Transverse colon (tissue), 4 donors: Measurements from ENCODE around the gene SV2A. TPM values are rescaled to one million over a fixed set of nuclear protein-coding genes. Genes with fewer than 3 reads are reported as not detected.

Experiments
- DNase-seq: peaks from one replicate; pipeline ENCODE4 v3.0.0-alpha.2; 2019
- H3K27ac ChIP-seq, 4 donors: fragments of 200-600 bp; sonication (generic); 2 replicates each; pipeline ENCODE4 v1.5.1; 2016 to 2018; ENCODE audit warnings: inconsistent platforms in 4 of 4
- H3K27me3 ChIP-seq: fragments of 200-600 bp; sonication (generic); 2 replicates; pipeline ENCODE4 v1.5.1; 2017; ENCODE audit warnings: inconsistent platforms
- H3K36me3 ChIP-seq, 4 donors: fragments of 200-600 bp; sonication (generic); 2 replicates each; pipeline ENCODE4 v1.5.1; 2017 to 2019; ENCODE audit warnings: inconsistent platforms in 4 of 4
- H3K4me1 ChIP-seq, 4 donors: fragments of 200-600 bp; sonication (generic); 2 replicates each; pipeline ENCODE4 v1.5.1; 2017 to 2020; ENCODE audit warnings: inconsistent platforms in 4 of 4
- H3K4me3 ChIP-seq, 4 donors: fragments of 200-600 bp; sonication (generic); 1 replicate in 1 of 4; 2 replicates in 3 of 4; pipeline versions ENCODE4 v1.5.1 to v1.6.1; 2017 to 2019; ENCODE audit warnings: inconsistent platforms in 4 of 4
- H3K9me3 ChIP-seq, 2 donors: fragments of 200-600 bp; sonication (generic); 2 replicates each; pipeline ENCODE4 v1.5.1; 2017 to 2019; ENCODE audit warnings: inconsistent platforms in 2 of 2
- CTCF ChIP-seq, 5 experiments: fragments of 200-600 bp in 3 of 5; fragments of 450-650 bp in 2 of 5; sonication (generic) in 3 of 5; IDR thresholded peaks; 1 replicate in 2 of 5; 2 replicates in 3 of 5; pipeline ENCODE4 v1.5.1; 2016 to 2017; ENCODE audit warnings: antibody characterized with exemption in 5 of 5, inconsistent platforms in 3 of 5, mild to moderate bottlenecking in 2 of 5, moderate library complexity in 1 of 5
- EP300 ChIP-seq: sonication (generic); formaldehyde crosslinking; IDR thresholded peaks from one replicate; pipeline ENCODE4 v1.6.1; 2017; ENCODE audit warnings: antibody characterized with exemption, low read depth
- POLR2A ChIP-seq: fragments of 450-650 bp; IDR thresholded peaks from one replicate; pipeline ENCODE4 v1.6.1; 2016; ENCODE audit warnings: antibody characterized with exemption, mild to moderate bottlenecking, moderate library complexity
- POLR2AphosphoS5 ChIP-seq, 3 donors: sonication (generic); formaldehyde crosslinking; IDR thresholded peaks; one replicate each; pipeline ENCODE4 v1.6.1; 2016; ENCODE audit warnings: antibody characterized with exemption in 3 of 3
- WGBS, 2 donors: methylation state at CpG; one replicate each; pipeline ENCODE4 v1.1.5; 2018; ENCODE audit warnings: low coverage in 1 of 2; 5-methylcytosine and 5-hydroxymethylcytosine counted together
- in situ Hi-C, 4 donors: fragments of 200-750 bp; cut with MboI; loops; one replicate each; pipeline versions ENCODE4 v1.15.0 to v1.15.1; 2017; ENCODE audit warnings: low sequenced_read_pairs in 3 of 4, low pct_ligation_motif_present in 1 of 4, low pct_unique_long_range_greater_than_20kb in 1 of 4
- intact Hi-C: fragments of 100-400 bp; cut with DNase I; formaldehyde crosslinking; loops from one replicate; pipeline ENCODE4 v1.15.1; 2023; ENCODE audit warnings: low total_unique reads
- total RNA-seq, 4 donors: library from RNA; depleted of rRNA; stranded (reverse); fragments of >200 nt; gene quantifications; one replicate each; pipeline ENCODE4 v1.1.0, GENCODE V29; 2016

The SV2A gene
- total RNA-seq, 4 donors from 2014 or later, result 0.40 to 2.5 (median 1.5) TPM

- Histone ChIP-seq H3K4me1 (peaks cover 20 to 62% (median 34%) of the 10 kb centered on the region in 4 donors), H3K27me3 (no peaks in the 10 kb centered on the region), H3K4me3 (peak overlapping the region in 1 of 4 donors; percentile 98), H3K36me3 (peaks cover 0 to 58% (median 26%) of the 10 kb centered on the region in 4 donors), H3K27ac (no peak overlapping the region), H3K9me3 (no peaks in the 10 kb centered on the region)
- no peak for DNase-seq
- in situ Hi-C loops, result no loop called here
- 94% methylated on average over 9 of the region's 9 CpGs; no CpG with 5 or more reads in 1 of the 2 donors for WGBS, 2 donors
- TF ChIP-seq CTCF (IDR thresholded peaks at IDR 0.05), result no peak
- no peak for TF ChIP-seq POLR2AphosphoS5 (IDR thresholded peaks at IDR 0.05)
- no peak for TF ChIP-seq POLR2A
- TF ChIP-seq EP300, result no peak
- intact Hi-C loops, result loop anchor here (5.0 kb wide), 1 partner anchor 34 kb away; no protein-coding TSS in a partner anchor
These were observed 8.7 kb upstream of the SV2A start for GRCh38 chr1:149926296-149926695.

- Histone ChIP-seq H3K4me1 (peaks cover 20 to 57% (median 30%) of the 10 kb centered on the region in 4 donors), H3K36me3 (peaks cover 0 to 56% (median 26%) of the 10 kb centered on the region in 4 donors), H3K9me3 (no peaks in the 10 kb centered on the region), H3K27me3 (no peaks in the 10 kb centered on the region), H3K27ac (no peak overlapping the region), H3K4me3 (no peak overlapping the region)
- no peak for DNase-seq
- no peak for TF ChIP-seq CTCF (IDR thresholded peaks at IDR 0.05)
- no peak for TF ChIP-seq EP300
- no peak for TF ChIP-seq POLR2AphosphoS5 (IDR thresholded peaks at IDR 0.05)
- TF ChIP-seq POLR2A, result no peak
- in situ Hi-C loops (no loop called here), intact Hi-C loops (loop anchor here (5.0 kb wide), 1 partner anchor 33 kb away; no protein-coding TSS in a partner anchor)
- WGBS, 2 donors, result 89% methylated on average over 2 of the region's 2 CpGs; no CpG with 5 or more reads in 1 of the 2 donors
These were observed 8.1 kb upstream of the SV2A start for GRCh38 chr1:149925751-149926150.

GRCh38 chr1:149925345-149925744 lies 7.7 kb upstream of the SV2A start:
- in situ Hi-C loops (no loop called here), intact Hi-C loops (loop anchor here (5.0 kb wide), 1 partner anchor 33 kb away; no protein-coding TSS in a partner anchor)
- peaks cover 20 to 53% (median 28%) of the 10 kb centered on the region in 4 donors for H3K4me1 ChIP-seq
- DNase-seq, result no peak
- WGBS, 2 donors, result 80 to 82% methylated on average over 3 of the region's 3 CpGs
- no peaks in the 10 kb centered on the region for H3K27me3 ChIP-seq
- H3K4me3 ChIP-seq, result no peak overlapping the region
- peaks cover 0 to 52% (median 24%) of the 10 kb centered on the region in 4 donors for H3K36me3 ChIP-seq
- TF ChIP-seq CTCF (IDR thresholded peaks at IDR 0.05), result no peak
- no peaks in the 10 kb centered on the region for H3K9me3 ChIP-seq
- no peak overlapping the region for H3K27ac ChIP-seq

- H3K9me3 ChIP-seq, result no peaks in the 10 kb centered on the region
- peaks cover 0 to 45% (median 22%) of the 10 kb centered on the region in 4 donors for H3K36me3 ChIP-seq
- intact Hi-C loops (no loop called here), in situ Hi-C loops (no loop called here)
- peaks cover 19 to 36% (median 25%) of the 10 kb centered on the region in 4 donors for H3K4me1 ChIP-seq
- H3K4me3 ChIP-seq, result no peak overlapping the region
- WGBS, 2 donors, result 91% methylated on average over 7 to 10 of the region's 10 CpGs
- no peak for DNase-seq
- H3K27ac ChIP-seq, result no peak overlapping the region
- TF ChIP-seq POLR2A (no peak), POLR2AphosphoS5 (IDR thresholded peaks at IDR 0.05) (no peak)
- no peaks in the 10 kb centered on the region for H3K27me3 ChIP-seq
These were observed 6.0 kb upstream of the SV2A start for GRCh38 chr1:149923626-149924025.

GRCh38 chr1:149916898-149917252 lies 769 bp downstream of the SV2A start:
- H3K36me3 ChIP-seq, result no peaks in the 10 kb centered on the region
- no peaks in the 10 kb centered on the region for H3K9me3 ChIP-seq
- WGBS, 2 donors, result 39% methylated on average over 10 of the region's 10 CpGs; no CpG with 5 or more reads in 1 of the 2 donors
- TF ChIP-seq EP300, result no peak
- TF ChIP-seq CTCF (IDR thresholded peaks at IDR 0.05), result no peak
- no peak for TF ChIP-seq POLR2AphosphoS5 (IDR thresholded peaks at IDR 0.05)
- no peak for TF ChIP-seq POLR2A
- DNase-seq, result no peak
- in situ Hi-C loops, result no loop called here
- H3K4me3 ChIP-seq, result peak overlapping the region; percentile 27 to 63 (median 46)
- intact Hi-C loops, result no loop called here
- peaks cover 7% of the 10 kb centered on the region for H3K27me3 ChIP-seq
- no peak overlapping the region for H3K27ac ChIP-seq
- H3K4me1 ChIP-seq, result peaks cover 3 to 17% (median 5%) of the 10 kb centered on the region in 4 donors
